ENCODE measurements around the gene WASF3.
"Not testable (repeated sequence)": the region's sequence is repeated elsewhere in the genome, so short reads cannot be mapped to it uniquely, and the experiment has no call there.

Gene WASF3

DNA sequence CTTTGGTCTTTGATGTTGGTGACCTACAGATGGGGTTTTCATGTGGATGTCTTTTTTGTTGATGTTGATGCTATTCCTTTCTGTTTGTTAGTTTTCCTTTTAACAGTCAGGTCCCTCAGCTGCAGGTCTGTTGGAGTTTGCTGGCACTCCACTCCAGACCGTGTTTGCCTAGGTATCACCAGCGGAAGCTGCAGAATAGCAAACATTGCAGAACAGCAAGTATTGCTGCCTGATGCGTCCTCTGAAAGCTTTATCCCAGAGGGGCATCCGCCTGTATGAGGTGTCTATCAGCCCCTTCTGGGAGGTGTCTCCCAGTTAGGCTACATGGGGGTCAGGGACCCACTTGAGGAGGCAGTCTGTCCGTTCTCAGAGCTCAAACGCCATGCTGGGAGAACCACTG is 78.2 kb downstream of the WASF3 start:
- not testable (repeated sequence) for DNase-seq (ENCODE audit: low spot score)

- not testable (repeated sequence) for DNase-seq (ENCODE audit: low spot score)
These were observed 78.6 kb downstream of the WASF3 start for GRCh38 chr13:26636073-26636472.

DNA sequence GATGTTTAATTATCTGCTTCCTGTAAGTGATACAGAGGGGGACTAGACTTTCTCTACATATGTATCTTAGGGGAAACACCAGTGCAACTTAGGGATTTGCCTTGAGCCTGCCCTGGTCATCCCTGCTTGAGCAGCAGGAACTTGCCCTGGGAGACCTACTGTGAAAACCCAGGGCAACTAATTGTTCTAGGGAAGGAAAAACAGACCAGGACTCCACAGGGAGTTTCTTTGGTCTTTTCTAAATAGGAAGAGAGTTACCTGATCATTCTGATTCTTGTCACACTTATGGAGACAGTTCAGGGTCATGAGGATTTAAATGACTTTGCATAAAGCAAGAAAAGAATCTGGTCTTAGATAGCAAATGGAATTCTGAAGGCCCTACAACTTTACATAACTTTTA is 89.1 kb downstream of the WASF3 start:
- no peak for DNase-seq (ENCODE audit: low spot score)

GRCh38 chr13:26651234-26651633 is 93.8 kb downstream of the WASF3 start:
- no peak for DNase-seq (ENCODE audit: low spot score)

GRCh38 chr13:26653310-26653709 is 95.8 kb downstream of the WASF3 start:
- no peak for DNase-seq (ENCODE audit: low spot score)

DNA sequence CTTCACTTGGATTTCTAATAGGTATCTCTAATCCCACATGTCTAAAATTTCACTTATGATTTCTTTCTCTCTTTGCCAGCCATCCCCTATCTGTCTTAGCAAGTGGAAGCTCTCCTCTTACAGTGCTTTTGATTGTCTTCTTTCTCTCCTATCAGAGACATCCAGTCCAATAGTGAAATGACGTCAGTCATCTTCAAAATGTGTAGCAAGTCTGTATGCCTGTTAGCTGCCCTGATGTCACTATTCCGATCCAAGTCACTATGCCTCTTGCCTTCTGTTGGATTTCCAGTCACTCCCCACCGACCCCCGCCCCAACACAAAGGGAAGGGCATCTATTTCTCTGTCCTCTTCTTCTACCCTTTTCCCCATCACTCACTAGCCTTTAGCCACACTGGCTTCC is 96.4 kb downstream of the WASF3 start:
- no peak for DNase-seq (ENCODE audit: low spot score)

GRCh38 chr13:26656919-26657318 is 99.4 kb downstream of the WASF3 start:
- DNase-seq (ENCODE audit: low spot score) = no peak

- DNase-seq (ENCODE audit: low spot score) = no peak
These were observed 101.2 kb downstream of the WASF3 start for GRCh38 chr13:26658448-26659385.

DNA sequence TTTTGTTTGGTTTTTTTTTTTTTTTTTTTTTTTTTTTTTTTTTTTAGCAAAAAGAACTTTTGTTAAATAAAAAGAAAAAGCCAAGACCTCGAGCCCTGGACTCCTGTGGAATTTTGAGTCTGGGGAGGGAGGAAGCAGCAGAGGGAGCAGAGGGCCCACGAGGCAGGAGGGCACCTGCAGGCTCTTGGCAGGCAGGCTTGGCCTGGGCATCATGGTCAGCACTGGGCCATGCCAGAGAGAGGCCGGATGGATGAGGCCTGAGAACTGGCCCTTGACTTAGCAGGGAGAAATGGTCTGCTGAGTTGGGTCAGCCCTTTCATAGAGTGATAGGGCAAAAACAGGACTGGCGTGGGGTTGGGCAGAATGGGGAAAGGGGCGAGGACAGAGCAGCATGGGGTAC is 102.7 kb downstream of the WASF3 start:
- no peak for DNase-seq (ENCODE audit: low spot score)

DNA sequence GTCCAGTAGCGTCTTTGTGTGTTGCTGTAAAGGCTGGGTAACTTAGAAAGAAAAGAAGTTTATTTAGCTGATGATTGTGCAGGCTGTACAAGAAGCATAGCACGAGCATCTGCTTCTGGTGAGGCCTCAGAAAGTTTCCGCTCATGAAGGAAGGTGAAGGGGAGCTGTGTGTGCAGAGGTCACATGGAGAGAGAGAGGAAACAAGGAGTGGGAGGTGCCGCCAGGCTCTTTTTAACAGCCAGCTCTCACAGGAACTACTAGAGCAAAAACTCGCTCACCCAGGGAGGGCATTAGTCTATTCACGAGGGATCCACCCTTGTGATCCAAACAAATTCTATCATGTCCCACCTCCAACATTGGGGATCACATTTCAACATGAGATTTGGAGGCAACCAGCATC is 103.3 kb downstream of the WASF3 start:
- DNase-seq (ENCODE audit: low spot score) = no peak

- DNase-seq (ENCODE audit: low spot score) = no peak
These were observed 106.3 kb downstream of the WASF3 start for GRCh38 chr13:26663791-26664190.

- no peak for DNase-seq (ENCODE audit: low spot score)
These were observed 106.8 kb downstream of the WASF3 start for GRCh38 chr13:26664286-26664685.

DNA sequence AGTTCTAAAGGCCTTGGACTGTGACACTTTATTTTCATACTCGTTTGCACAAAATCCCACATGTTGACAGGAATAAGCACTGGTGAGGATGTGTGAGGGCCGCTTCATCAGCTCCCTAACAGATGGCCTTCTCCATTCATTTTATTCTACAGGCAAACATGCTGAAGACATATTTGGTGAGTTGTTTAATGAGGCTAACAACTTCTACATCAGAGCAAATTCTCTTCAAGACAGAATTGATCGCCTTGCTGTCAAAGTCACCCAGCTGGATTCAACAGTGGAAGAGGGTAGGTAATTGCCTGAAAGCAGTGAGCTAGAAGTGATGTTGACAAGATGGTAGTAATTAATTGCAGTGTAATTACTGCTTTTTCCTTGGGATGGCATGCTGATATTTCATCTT is 107.4 kb downstream of the WASF3 start:
- no peak for DNase-seq (ENCODE audit: low spot score)

DNA sequence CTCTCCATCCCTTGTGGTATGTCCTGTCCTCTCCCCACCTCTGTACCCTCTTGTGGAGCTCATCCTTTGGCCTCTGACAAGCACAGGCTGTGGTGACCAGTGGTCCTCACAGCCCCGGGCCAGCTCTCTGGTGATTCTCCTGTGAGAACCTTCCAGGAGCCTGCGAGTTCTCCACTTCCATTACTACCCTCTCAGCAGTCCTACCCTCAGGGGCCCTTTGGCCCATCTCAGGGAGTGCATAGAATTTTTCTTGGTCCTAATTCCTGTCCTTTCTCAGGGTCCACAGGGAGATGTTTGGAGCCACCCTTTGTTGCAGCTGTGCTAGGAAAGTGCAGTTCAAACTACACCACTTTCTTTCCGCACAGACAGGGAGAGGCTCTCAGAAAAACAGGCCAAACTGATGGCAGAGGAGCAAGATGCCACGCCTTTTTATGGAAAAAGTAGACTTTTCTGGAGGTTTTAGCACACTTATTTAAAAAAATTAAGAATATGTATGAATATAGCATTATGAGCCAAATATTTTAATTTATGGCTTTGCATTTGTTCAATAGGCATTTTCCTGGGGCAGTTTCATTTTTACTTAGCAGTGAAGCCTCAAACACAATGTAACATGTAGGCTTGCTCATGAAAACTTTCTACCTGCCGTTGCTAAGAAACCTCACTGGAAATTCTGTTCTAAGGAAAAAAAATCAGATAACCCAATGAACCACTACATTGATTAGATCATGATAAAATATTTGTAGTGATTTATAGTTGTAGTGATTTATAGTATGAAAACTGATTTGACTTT is 111.1 kb downstream of the WASF3 start:
- DNase-seq (ENCODE audit: low spot score) = no peak

- DNase-seq (ENCODE audit: low spot score) = no peak
These were observed 116.4 kb downstream of the WASF3 start for GRCh38 chr13:26673890-26674289.

GRCh38 chr13:26677156-26677555 is 119.7 kb downstream of the WASF3 start:
- DNase-seq (ENCODE audit: low spot score) = no peak

GRCh38 chr13:26678330-26678729 is 120.8 kb downstream of the WASF3 start:
- no peak for DNase-seq (ENCODE audit: low spot score)

- no peak for DNase-seq (ENCODE audit: low spot score)
These were observed 121.3 kb downstream of the WASF3 start for GRCh38 chr13:26678796-26679195.

- DNase-seq (ENCODE audit: low spot score) = no peak
These were observed 122.1 kb downstream of the WASF3 start for GRCh38 chr13:26679411-26680122.

DNA sequence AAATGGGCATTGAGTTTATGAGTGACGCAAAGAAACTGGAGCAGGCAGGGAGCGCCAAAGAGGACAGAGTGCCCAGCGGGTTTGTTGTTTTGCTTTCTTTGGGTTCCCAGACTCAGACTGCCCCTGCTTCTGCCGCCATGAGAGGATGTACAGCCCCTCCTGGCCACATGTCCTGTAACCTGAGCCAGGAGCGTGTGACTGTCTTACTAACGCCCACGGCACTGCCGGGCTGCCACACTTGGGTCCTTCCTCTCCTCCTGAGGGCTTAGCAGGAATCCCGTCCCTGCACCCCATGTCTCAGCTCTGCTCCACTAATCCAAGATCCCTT is 122.6 kb downstream of the WASF3 start:
- DNase-seq (ENCODE audit: low spot score) = no peak

GRCh38 chr13:26680572-26680971 is 123.1 kb downstream of the WASF3 start:
- DNase-seq (ENCODE audit: low spot score) = no peak

DNA sequence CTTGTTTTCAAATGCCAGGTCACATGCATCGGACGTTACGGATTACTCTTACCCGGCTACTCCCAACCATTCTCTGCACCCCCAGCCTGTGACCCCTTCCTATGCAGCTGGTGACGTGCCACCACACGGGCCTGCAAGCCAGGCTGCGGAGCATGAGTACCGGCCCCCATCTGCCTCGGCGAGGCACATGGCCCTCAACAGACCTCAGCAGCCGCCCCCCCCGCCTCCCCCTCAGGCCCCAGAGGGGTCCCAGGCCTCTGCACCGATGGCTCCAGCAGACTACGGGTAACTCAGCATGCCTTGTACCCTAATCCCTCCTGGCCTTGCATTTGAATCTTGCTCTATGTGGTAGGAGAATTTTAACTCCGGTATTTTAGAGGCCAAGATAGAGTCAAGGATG is 123.6 kb downstream of the WASF3 start:
- no peak for DNase-seq (ENCODE audit: low spot score)

DNA sequence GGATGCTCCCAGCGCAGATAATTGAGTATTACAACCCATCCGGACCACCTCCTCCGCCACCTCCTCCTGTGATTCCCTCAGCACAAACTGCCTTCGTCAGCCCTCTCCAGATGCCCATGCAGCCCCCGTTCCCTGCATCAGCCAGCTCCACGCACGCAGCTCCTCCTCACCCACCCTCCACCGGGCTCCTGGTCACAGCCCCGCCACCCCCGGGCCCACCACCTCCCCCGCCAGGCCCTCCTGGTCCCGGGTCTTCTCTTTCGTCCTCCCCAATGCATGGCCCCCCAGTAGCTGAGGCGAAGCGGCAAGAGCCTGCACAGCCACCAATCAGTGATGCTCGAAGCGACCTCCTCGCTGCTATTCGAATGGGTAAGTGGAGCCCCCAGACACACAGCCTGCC is 125.1 kb downstream of the WASF3 start:
- no peak for DNase-seq (ENCODE audit: low spot score)
